GM12801 (cell line): ENCODE data around the gene ALKBH7.

Experiments
- CTCF ChIP-seq: IDR thresholded peaks from one replicate; pipeline ENCODE4 v1.5.1; 2011; ENCODE audit warnings: control low read depth; ENCODE audit not compliant: insufficient read length; ENCODE audit errors: extremely low read depth

ALKBH7 gene

GRCh38 chr19:6421075-6422014, 48.8 kb downstream of the ALKBH7 start:
- no peak for TF ChIP-seq CTCF

- no peak for TF ChIP-seq CTCF
Observed at GRCh38 chr19:6423499-6424194, 51.1 kb downstream of the ALKBH7 start.

GRCh38 chr19:6424195-6424938, 51.8 kb downstream of the ALKBH7 start, which contains the start of gene KHSRP:
KHSRP (minus strand) TSS chr19:6424811; CDS start chr19:6424701, 110 bp downstream.
- TF ChIP-seq CTCF: no peak
